ENCODE results near the gene CACNA1D.

DNA sequence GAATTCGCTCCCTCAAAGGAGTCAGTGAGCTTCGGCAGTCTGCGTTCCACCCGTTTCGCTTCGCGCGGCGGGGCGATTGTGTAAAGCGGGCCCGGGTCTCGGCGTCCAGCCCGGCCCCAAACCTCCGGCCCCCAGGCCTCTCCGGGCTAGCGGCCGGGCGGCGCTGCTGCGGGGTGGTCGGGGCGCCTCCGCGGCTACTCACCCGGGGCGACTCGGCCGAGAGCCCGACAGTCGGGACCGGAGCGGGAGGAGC, 351.4 kb downstream of the CACNA1D start:
- TF ChIP-seq CTCF (IDR thresholded peaks at IDR 0.05) (no peak), POLR2A (IDR thresholded peaks at IDR 0.05) (no peak)
